COLO668 (cell line): ENCODE data around the gene RAD51B.

Experiments
- DNase-seq: peaks from one replicate; lab custom pipeline; 2025; ENCODE audit not compliant: unreplicated experiment; lab: John Stamatoyannopoulos, UW

RAD51B gene

DNA sequence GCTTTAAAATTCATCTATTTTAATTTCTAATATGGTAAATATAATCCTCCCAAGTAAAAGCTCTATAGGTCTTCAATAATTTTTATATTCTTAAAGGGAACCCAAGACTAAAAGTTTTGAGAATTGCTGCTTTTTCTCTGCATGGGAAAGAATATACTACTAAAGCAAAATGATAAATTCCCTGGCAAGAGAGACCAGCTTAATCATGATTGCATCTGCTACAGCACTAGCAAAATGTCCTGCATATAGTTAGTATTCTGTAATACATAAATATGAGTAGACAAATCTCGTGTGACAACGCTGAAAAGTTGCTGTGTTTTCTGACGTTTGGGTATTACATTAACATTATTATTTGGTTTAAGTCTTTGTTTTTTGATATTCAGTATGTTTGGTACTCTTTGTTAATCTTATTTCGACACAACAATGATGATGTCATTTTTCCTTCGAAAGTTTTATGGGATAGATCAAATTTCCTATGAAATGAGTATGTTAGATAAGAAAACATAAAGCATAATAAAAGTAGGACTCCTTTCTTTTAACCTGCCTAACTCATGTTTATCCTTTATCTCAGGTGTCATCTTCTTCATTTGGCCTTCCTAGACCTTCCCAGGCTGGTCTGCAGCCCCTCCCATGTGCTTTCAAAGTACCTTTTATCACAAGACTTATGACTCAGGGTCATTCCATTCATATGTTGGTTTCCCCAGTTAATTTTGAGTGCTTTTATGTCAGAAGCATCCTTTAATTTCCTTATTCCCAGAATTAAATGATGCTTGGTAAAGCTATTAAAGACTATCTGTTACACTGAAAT lies 321.9 kb downstream of the RAD51B start:
- DNase-seq: no peak

DNA sequence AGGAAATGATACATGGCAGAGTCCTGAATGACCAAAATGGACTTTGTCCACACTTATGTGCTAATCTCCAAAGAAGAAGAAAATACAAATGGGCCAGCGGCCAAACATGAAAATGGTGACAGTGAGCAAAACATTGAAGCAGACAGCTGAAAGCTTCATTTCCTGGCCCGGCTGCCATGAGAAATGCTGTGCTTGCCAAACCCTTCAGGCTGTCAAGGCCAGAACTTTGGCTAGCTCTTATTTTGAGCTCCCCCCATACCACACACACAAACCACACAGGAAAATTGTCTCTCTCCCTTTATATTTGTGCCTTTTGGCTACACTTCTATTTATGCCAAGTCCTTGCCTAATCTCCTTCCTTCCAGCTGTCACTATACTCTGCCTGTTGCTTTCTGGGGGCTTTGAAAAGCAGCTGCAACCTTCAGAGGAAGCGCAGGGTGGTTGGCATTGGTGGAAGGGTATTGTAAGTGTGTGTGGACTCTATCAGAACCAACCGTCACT lies 323.8 kb downstream of the RAD51B start:
- DNase-seq: no peak

DNA sequence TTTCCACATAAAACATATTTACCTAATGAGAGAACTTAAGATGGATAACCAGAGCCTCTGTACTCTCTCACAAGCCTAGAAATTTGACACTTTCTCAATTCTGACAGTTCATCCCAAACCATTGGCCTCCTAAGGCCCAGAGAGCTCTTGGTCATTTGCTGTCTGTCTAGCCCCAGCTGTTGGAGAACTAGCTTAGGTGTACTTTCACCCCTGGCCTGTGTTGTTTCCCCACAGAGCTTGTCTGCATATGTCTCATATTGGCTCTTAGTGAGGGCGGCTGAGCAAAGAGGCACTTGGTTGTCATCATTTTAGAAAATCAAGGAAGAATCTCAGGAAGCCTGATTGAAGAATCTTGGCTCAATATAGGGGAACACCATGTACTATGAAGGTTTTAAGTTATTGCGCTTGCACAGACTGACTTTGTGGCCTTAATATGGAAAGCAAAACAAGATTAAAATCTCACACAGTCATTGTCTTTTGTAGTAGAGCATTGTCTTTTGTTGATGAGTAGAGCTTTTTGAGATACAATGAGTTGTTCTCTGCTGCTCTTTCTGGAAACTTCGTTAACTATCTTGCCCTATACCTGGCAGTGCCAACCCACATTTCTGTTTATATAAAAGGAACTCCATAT lies 324.6 kb downstream of the RAD51B start:
- DNase-seq: no peak

DNA sequence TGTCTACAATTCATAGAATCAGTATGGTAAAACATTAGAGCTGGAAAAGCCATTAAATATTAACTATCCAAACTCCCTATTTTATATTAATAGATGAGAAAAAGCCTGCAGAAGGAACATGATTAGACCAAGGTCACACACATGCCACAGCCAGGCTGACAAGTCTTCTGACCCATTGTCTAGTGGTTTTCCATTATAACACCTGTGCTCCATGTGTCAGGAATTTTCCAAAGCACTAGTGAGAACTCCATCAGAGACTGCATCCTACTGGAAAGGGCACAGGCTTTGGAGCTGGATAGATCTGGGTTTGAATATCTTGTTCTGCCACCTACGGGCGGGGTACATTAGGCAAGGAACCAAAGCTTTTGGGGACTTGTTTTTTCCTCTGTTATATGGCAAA lies 325.5 kb downstream of the RAD51B start:
- no peak for DNase-seq

DNA sequence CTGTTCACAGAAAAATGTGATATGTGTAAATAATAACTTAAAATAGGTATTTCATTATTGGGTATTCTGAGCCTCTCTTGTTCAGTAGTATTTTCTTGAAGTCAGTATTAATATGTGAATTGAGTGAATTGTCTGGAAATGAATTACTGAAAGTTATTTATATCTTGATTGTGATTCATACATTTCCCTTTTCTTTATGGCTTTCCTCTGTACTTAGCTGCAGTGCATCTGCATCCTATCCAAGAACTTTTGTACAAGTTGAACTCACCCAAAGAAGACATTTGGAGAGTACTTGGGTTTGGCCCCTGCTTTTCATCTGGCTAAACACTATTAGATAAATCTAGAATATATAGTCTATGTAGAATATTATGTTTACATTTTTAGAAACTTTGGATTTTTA lies 326.0 kb downstream of the RAD51B start:
- DNase-seq: no peak

DNA sequence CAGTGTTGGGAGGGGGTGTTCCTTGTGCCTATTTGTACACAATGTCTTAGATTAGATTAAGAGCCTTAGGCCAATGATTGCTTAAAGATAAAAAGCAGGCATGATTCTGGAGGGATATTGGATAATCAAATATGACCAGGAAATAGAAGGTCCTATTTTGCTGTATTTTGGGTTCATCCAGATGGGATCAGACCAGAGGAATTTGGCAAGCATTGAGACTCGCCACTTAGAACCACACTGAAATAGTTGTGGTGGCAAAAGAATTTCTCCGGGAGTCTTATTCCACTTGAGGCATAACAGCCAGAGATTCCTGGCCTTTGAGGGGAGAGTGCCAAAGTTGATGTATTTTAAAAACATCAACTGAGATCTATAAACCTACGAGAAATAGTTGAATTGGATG lies 327.2 kb downstream of the RAD51B start:
- DNase-seq: no peak

DNA sequence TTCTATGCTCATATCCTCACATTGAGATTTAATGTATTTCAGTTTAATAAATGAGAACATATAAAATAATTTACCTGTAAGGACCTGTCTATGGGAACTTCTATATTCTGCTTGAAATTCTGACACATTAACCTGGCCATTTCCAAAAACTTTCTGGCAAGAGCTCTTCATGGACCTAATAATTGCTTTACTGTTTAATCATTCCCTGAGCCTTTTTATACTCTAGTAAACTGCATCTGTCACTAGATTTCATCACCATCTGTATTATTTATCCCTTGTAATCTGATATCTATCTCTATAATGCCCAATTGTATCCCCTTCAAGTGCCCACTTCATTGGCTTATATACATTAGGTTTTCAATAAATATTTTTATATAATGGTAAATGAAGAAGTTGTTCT lies 327.7 kb downstream of the RAD51B start:
- no peak for DNase-seq

DNA sequence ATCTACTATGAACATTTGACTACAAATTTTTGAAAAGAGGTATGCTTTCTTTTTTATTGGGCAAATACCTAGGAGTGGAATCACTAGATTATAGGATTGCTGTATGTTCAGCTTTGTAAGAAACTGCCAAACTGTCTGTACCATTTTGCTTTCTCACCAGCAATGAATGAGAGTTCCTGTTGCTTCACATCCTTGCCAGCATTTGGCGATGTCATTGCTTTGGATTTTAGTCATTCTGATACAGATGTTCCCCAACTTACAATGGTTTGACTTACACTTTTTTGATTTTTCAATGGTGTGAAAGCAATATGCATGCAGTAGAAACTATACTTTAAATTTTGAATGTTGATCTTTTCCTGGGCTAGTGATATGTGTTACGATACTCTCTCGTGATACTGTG lies 328.7 kb downstream of the RAD51B start:
- no peak for DNase-seq

DNA sequence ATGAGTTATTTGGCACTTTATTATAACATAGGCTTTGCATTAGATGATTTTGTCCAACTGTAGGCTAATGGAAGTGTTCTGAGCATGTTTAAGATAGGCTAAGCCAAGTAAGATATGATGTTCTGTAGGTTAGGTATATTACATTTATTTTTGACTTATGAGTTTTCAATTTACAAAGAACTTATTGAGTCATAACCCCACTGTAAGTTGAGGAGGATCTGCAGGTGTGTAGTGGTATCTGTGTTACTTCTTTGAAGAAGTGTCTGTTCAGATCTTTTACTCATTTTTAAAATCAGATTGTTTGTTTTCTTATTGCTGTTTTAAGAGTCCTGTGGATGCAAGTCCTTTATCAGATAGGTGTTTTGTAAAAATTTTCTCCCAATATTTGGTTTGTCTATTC lies 329.2 kb downstream of the RAD51B start:
- DNase-seq: no peak

DNA sequence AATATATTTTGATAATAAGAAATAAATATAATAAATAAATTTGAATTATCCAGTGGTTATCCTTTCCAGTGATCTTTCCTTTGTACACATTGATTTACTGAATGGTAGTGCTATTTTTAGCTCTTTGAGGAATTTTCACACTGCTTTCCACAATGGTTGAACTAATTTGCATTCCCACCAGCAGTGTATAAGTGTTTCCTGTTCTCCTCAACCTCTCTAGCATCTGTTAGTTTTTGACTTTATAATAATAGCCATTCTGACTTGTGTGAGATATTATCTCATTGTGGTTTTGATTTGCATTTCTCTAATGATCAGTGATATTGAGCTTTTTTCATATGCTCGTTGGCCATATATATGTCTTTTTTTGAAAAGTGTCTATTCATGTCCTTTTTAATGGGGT lies 333.7 kb downstream of the RAD51B start:
- no peak for DNase-seq

DNA sequence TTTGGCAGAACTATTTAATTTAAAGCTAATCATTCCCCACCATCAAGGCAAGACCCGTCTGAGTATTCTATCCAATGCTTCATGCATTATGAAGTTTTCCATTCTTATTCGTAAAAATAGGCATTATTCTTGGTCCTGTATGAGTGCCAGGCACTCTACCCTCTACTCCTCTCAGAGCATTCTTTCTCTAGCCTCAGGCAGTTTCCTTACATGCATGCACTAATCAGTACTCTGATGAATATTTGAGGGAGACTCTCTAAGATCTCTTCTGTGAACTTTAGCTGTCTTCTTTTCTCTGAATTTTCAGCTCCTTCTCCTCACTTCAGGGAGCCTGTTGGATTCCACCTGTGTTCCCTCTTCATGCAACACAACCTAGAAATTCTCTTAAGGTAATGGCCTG lies 334.7 kb downstream of the RAD51B start:
- no peak for DNase-seq

DNA sequence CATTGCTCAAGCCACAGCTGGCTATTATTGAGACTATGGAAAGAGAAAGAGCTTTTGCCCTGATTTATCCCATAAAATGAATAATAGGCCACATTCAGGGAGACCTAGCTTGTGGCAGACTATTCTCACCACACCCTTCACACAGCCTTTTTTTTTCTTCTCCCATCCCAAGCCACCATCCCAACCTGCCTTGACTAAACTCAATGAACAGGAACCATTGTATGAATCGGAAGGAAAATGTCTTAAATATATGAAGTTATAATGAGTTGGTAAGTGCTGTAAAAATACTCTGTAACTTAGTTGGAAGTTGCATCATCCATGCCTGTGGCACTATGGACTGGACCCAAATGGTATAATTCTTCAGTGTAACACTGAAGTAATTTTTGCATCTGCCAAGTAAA lies 338.4 kb downstream of the RAD51B start:
- DNase-seq: no peak

DNA sequence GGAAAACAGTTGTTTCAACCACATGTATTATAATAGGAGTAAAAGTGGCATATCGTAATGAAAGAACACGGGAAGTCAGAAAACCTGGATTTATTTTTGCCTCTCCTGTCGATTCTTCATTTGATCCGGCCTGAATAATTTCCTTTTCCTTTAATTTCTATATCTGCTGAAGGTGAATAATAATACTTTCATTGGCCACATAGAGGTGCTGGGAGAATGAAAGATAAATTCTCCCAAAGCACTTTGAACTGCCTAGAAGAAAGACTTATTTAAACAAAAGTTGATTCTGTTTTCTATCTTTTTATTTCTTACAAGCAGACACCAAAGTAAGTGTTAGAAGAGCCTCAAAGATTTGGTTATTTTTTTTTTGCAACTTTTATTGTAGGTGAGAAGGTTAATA lies 339.1 kb downstream of the RAD51B start:
- no peak for DNase-seq

DNA sequence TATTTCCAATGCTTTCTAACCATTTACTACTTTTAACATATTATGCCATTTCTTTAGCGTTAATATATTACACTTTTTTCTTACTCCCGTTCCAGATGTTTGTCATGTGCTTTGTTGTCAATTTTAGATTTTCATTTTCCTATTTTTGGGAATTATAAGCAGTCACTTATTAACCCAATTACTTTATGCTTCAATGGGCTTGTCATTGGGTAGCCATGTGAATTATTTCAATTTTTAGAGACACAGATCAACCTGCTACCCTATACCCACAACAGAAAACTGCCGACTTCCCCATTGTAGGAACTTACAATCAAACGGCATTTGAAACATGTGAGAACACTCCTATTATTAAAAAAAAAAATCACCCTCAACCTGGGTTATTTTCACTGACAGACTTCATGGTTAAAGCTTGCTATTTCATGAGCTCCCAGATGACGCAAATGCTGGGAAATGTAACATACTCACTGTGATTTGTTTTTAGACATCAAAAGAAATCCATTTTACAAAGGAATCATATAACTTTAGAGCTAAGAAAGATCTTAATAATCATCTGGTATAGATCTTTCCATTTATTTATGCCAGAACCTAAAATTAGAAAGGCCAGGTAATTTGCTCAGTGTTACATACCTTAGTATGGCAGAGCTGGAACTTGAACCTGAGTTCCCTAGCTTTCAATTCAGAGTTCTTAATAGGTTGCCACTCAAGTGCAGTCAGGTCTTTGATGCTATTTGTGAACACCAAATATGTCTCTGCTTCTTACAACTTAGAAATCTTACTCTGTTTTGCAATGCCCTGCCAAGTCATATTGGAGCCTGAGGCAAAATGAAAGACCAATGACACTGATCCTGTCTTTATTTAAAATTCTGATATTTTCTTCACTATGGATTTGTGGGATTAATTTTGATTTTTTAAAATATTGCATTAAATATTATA lies 340.4 kb downstream of the RAD51B start:
- no peak for DNase-seq

DNA sequence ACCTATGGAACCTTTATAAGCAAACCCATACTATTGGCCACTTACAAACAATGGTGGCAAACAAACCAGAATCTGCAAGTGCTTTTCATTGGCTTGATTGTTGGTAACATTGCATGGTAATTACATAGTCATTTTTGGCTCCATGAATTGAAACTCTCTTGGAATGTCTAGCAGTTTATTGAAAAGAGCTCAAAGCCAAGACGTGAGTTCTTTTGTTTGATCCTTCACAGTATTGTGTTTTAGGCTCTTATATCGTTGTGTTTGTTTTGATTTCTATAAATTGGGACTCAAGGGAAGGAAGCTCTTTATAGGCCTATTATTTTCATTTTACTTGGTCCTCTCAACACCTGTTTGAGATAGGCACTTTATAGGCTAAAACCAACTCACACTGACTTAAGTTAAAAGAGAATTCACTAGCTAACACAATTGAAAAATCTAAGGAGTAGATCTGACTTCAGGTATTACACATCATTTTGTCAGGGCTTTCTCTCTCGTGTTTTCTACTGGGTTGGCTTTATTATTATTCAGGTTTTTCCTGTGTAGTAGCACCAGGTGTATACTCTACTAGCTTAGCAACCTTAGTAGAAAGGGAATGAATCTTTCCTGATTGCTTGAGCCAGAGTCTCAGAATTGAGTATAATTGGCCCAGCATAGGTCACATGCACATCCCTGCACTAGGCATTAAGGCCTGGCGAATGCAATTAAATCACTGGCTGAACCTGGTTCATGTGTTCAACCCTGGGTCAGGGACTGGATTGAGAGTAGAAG lies 341.4 kb downstream of the RAD51B start:
- no peak for DNase-seq

DNA sequence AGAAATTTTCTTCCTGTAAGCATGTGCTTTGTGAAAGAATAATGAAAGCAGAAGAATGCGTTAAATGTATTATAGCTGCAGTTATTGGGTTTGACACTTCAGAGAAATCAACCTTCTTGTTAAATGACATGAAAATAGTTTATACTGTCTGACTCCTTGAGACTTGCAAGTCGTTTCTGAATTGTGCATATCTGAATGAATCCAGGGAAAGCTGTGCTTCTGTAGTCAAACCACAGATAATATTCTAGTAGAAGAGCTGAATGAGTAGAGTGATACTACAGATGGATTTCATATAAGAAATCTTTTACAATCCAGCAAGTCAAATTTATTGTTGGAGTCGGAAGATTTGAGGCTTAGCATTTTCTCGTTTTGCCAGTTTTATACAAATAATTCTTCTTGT lies 343.3 kb downstream of the RAD51B start:
- DNase-seq: no peak

DNA sequence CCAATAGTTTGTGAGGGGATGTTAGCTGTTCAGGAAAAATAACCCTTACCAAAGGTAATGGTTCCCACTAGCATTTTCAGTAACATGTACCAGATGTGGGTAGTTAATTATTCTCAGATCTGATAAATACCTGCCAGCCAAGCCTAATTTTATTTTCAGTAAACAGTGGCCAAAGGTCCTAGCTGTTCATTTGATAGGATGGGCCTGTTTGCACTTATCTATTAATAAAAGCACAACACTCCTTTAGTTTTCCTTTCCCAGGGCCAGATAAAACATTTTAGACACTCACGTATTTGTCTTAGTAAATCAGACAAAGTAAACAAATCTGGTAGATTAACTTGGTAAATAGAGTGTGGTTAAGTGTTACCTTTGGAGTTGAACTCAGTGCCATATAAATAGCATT lies 345.1 kb downstream of the RAD51B start:
- no peak for DNase-seq

DNA sequence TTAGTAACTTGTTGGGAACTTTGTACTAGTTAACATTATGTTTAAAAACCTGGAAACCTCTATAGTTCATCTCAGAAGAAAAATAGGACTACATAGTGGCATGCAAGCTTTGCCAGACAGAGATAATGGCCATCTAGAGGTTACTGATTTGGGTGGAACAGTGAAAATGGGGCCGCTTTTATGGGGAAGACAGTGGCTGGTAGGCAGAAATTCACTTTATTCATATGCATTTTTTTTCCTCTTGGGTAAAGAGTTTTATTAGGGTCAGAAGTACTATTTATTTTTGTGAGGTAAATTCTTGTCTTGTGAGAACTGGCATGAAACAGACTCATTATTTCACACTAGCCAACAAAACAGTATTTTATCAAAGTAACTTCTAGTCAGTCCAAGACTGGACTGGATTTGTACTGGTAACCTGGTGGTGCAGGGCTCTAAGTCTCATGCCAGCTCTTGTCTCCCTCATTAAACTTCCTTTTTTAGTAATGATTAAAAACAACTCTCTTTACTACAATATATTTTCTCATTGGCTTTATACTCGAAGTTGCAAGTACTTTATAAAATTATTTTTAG lies 345.8 kb downstream of the RAD51B start:
- DNase-seq: no peak

DNA sequence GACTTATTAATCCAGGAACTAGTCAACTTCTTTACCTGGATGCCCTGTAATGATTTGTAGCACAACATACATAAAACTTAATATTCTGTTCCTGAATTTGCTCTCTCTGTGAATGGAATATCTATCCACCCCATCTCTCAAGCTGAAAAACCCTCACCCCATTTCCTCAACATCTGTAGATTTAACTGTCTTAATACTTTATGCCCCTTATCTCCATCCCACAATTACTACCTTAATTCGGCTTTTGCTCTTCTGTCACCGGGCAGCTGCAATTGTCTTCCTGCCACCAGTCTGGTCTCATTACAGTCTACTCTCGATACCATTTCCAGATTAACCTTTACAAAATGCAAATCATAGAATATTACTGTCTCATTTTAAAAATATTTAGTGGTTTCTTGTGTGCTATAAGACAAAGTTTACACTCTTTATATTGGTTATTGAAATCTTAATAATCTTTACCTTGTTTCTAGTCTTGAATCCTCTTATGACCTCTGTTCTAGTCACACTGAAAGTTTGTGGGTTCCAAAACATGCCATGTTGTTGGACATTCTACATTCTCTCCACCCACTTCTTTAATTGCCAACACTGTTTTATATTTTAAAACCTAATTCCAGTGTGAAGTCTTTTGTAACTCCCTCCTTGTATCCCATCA lies 347.3 kb downstream of the RAD51B start:
- DNase-seq: no peak
